Skeletal muscle tissue (tissue), 4 donors: ENCODE data around the gene DGKG. TPM values are rescaled to one million over a fixed set of nuclear protein-coding genes. Genes with fewer than 3 reads are reported as not detected.

Source experiments
- H3K27ac ChIP-seq: one replicate; pipeline ENCODE4 v1.7.0; 2013; ENCODE audit warnings: mild to moderate bottlenecking, low read depth, low read length, inconsistent platforms
- H3K27me3 ChIP-seq, 3 donors: one replicate each; pipeline ENCODE4 v1.7.0; 2013; ENCODE audit warnings: low read length in 3 of 3; ENCODE audit not compliant: control insufficient read depth in 3 of 3, insufficient read depth in 3 of 3
- H3K36me3 ChIP-seq, 3 donors: one replicate each; pipeline ENCODE4 v1.7.0; 2013; ENCODE audit warnings: low read length in 3 of 3; ENCODE audit not compliant: control insufficient read depth in 3 of 3, insufficient read depth in 3 of 3
- H3K4me1 ChIP-seq, 3 donors: one replicate each; pipeline ENCODE4 v1.7.0; 2013; ENCODE audit warnings: low read length in 3 of 3, mild to moderate bottlenecking in 3 of 3; ENCODE audit not compliant: control insufficient read depth in 3 of 3, insufficient read depth in 3 of 3
- H3K4me3 ChIP-seq, 3 donors: one replicate each; pipeline ENCODE4 v1.7.0; 2013; ENCODE audit warnings: low read length in 3 of 3
- H3K9ac ChIP-seq, 3 donors: one replicate each; pipeline ENCODE4 v1.7.0; 2013; ENCODE audit warnings: low read length in 3 of 3, mild to moderate bottlenecking in 3 of 3, moderate library complexity in 2 of 3, low read depth in 1 of 3
- H3K9me3 ChIP-seq, 3 donors: one replicate each; pipeline ENCODE4 v1.7.0; 2013; ENCODE audit warnings: low read length in 3 of 3; ENCODE audit not compliant: control insufficient read depth in 3 of 3
- total RNA-seq: library from RNA; depleted of rRNA; stranded (reverse); fragments of >200 nt; gene quantifications from one replicate; pipeline ENCODE4 v1.2.3, GENCODE V29; 2014
- donor health status: Osteomylitis.

The DGKG gene
- total RNA-seq, 1 donor from 2014 or later, result 2.6 TPM

DNA sequence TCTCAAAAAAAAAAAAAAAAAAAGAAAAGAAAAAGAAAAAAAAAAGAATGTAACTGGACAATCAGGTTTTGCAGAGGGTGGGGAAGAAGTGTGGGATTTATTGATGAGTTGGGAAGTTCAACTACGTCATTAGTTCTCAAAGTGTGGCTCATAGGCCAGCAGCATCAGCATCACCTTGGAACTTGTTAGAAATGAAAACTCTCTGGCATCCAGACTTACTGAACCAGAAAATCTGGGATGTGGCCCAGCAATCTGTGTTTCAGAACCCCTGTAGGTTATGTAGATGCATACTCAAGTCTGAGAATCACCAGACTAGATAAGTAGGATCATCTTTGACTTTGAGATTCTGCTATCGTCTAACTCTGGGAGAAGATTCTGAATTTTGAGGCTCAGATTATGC is 207.4 kb downstream of the DGKG start:
- H3K9me3 ChIP-seq, result no peaks in the 10 kb centered on the region
- H3K9ac ChIP-seq, result no peak overlapping the region
- no peaks in the 10 kb centered on the region for H3K27me3 ChIP-seq
- H3K27ac ChIP-seq, result no peak overlapping the region
- H3K36me3 ChIP-seq, result no peaks in the 10 kb centered on the region
- no peak overlapping the region for H3K4me3 ChIP-seq
- no peaks in the 10 kb centered on the region for H3K4me1 ChIP-seq

DNA sequence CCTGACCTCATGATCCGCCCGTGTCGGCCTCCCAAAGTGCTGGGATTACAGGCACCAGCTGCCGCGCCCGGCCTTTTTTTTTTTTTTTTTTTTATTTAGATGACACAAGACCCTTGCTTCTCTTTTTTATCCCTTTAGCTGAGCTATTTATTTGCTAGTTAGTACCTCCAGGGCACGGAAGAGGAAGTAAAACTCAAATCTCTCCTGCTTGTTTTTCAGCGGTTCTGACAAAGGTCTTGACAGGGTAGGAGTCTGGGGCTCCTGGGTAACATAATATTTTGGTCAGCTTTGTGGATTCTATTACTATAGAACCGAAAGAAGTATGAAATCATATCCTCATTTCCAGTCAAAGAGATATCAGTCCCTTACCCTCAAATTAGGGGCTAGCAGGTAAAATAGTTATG is 209.1 kb downstream of the DGKG start:
- Histone ChIP-seq H3K9me3 (no peaks in the 10 kb centered on the region), H3K9ac (no peak overlapping the region), H3K27me3 (no peaks in the 10 kb centered on the region), H3K4me3 (no peak overlapping the region), H3K27ac (peak overlapping the region; percentile 13), H3K36me3 (no peaks in the 10 kb centered on the region), H3K4me1 (no peaks in the 10 kb centered on the region)

DNA sequence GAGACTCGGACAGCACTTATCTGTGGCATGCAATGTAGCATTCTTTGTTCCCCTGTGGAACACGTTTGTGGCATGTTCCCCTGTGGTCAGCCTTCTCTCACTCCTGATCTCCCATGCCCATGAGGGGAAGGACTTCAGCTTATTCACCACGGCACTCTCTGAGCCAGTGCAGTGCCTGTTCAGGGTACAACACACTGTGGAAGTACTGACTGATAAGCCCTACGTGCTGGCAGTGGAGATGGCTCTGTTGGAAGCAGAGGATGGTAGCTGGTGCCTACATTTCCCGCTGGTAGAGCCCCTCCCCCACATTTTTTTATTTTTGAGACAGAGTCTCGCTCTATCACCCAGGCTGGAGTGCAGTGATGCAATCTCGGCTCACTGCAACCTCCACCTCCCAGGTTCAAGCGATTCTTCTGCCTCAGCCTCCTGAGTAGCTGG is 209.7 kb downstream of the DGKG start:
- H3K9me3 ChIP-seq, result no peaks in the 10 kb centered on the region
- no peak overlapping the region for H3K4me3 ChIP-seq
- H3K4me1 ChIP-seq, result no peaks in the 10 kb centered on the region
- H3K27ac ChIP-seq, result no peak overlapping the region
- H3K36me3 ChIP-seq, result no peaks in the 10 kb centered on the region
- no peak overlapping the region for H3K9ac ChIP-seq
- no peaks in the 10 kb centered on the region for H3K27me3 ChIP-seq

DNA sequence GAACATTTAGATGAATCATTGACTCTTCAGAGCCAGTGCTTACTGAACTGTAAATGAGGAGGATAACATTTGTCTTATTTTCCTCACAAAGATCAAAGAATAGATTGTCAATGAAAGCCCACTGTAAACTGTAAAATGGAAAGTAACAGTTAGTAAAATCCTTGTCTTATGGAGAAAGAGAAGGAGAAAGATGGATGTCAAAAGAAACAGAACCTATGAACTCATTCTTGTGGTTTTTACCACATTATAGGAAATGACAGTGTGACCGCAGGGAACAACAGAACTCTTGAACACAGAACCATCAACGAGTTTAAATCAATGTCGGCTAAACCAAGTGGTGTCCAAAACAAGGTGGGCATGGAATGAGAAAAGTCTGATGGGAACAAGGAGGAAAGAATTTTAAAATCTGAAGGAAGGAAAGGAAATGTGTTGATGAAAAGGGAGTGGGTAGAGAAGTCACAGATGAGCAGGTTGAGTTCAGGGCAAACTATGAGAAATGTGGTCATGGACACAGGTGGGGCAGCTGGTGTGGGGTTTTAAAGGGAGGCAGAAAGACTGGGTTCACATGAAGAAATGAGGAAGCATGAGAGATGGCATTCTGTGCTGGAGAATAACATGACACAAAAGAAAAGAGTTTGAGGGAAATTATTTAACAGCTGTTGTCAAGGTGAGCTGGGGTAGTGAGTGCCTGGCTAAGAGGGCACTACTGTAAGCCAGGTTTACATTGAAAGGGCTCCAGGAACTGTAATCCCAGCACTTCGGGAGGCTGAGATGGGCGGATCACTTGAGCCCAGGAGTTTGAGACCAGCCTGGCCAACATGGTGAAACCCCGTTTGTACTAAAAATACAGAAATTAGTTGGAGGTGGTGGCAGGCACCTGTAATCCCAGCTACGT is 210.7 kb downstream of the DGKG start:
- no peaks in the 10 kb centered on the region for H3K36me3 ChIP-seq
- no peaks in the 10 kb centered on the region for H3K9me3 ChIP-seq
- no peaks in the 10 kb centered on the region for H3K27me3 ChIP-seq
- no peak overlapping the region for H3K4me3 ChIP-seq
- no peak overlapping the region for H3K27ac ChIP-seq
- no peaks in the 10 kb centered on the region for H3K4me1 ChIP-seq
- H3K9ac ChIP-seq, result no peak overlapping the region

DNA sequence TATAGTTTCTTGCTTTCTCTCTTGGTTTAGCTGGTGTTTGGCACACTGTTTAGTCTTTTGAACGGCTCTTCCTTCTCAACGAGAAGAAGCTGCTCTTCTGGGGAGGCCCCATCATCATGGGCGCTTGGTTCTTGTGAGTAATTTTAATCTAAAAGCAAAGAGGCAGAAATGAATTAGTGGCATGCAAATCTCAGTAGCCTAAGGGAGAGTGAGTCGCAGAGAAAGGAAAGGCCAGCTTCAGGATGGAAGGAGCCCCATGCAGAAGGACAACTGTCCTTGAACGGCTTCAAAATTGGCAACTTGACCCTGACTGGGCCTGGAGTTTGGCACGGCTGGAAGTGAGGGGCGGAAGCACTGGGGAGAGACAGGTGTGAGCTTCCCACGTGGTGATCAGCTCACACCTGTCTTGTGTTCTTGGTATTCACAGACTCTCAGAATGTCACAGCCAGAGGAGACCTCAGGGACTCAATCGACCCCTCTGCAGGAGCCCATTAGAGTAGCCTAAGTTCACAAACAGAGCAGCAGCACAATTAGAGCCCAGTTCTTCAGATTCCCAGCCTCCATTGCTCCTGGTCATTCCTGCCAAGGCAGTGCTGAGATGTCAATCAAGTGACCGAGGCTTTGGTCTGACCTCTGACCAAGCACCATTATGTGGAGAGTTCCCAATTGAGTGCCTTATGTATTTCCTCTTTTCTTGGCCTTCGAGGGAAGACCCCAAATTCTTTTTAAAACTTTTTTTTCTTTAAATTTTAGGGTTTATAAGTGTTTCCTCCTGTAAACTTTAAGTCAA is 211.8 kb downstream of the DGKG start:
- H3K27me3 ChIP-seq, result no peaks in the 10 kb centered on the region
- no peak overlapping the region for H3K27ac ChIP-seq
- H3K4me3 ChIP-seq, result no peak overlapping the region
- H3K9ac ChIP-seq, result no peak overlapping the region
- H3K4me1 ChIP-seq, result no peaks in the 10 kb centered on the region
- no peaks in the 10 kb centered on the region for H3K36me3 ChIP-seq
- H3K9me3 ChIP-seq, result no peaks in the 10 kb centered on the region

DNA sequence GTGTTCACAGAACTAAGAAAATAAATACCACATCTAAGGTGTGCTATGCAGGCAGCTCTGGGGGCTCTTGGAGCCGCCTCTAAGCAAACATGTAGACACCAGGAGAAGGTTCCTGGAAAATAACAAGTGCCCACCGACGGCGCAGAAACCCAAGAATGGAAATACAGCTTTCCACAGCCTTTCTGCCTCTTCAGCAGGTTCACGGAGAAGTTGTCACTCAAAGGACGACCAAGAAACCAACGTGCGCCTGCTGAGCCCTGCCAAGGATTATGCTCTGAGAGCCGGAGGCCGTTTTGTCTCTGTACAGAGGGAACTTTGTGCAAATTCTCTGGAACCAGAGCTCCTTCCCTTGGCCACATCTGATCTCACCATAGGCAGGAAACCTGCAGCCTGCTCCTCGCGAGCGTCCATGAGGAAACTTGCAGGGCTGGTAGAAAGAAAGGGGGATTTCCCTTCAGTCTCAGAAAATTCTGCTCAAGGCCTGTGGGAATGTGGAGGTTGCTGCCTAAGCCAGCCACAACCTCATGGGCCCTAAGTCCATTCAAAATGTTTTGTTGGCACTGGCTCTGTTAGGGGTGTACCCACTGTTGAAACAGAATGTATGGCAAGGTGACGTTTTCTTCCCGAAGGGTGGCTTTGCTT is 212.6 kb downstream of the DGKG start:
- H3K4me3 ChIP-seq, result no peak overlapping the region
- H3K27me3 ChIP-seq, result no peaks in the 10 kb centered on the region
- H3K36me3 ChIP-seq, result no peaks in the 10 kb centered on the region
- H3K4me1 ChIP-seq, result no peaks in the 10 kb centered on the region
- no peaks in the 10 kb centered on the region for H3K9me3 ChIP-seq
- H3K27ac ChIP-seq, result no peak overlapping the region
- no peak overlapping the region for H3K9ac ChIP-seq

DNA sequence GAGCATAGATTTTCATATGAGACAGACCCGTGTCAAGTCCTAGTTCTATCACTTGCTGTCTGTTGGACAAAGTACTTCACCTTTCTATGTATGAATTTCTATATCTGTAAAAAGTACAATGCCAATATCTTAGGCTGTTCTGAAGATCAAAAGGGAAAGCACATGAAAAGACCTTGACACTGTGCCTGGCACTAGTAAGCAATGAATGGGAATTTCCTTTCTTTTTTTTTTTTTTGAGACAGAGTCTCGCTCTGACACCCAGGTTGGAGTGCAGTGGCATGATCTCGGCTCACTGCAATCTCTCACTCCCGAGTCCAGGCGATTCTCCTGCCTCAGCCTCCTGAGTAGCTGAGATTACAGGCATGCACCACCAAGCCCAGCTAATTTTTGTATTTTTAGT is 217.8 kb downstream of the DGKG start:
- H3K9ac ChIP-seq, result no peak overlapping the region
- H3K27ac ChIP-seq, result no peak overlapping the region
- no peaks in the 10 kb centered on the region for H3K4me1 ChIP-seq
- no peak overlapping the region for H3K4me3 ChIP-seq
- H3K27me3 ChIP-seq, result no peaks in the 10 kb centered on the region
- H3K36me3 ChIP-seq, result no peaks in the 10 kb centered on the region
- no peaks in the 10 kb centered on the region for H3K9me3 ChIP-seq

DNA sequence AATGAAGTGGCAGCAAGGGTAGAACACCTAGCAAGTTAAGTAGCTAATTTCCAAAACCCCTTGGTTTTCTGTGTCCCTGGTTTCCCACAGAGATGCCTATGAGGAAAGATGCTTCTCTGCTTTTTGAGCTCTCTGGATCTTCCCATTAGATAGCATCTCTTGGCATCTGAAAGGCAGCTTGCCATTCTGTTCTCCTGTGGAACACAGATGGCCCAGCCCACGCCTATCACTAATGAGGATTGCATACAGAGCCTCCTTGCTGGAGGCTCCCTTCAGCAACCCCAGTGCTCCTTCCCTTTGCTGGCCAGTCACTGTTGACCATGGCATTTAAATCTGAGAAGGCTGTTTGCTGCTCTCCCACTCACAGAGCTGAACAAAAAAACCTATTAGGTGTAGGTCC is 218.8 kb downstream of the DGKG start:
- no peak overlapping the region for H3K27ac ChIP-seq
- no peaks in the 10 kb centered on the region for H3K27me3 ChIP-seq
- H3K9me3 ChIP-seq, result no peaks in the 10 kb centered on the region
- no peak overlapping the region for H3K9ac ChIP-seq
- no peak overlapping the region for H3K4me3 ChIP-seq
- no peaks in the 10 kb centered on the region for H3K36me3 ChIP-seq
- H3K4me1 ChIP-seq, result no peaks in the 10 kb centered on the region

DNA sequence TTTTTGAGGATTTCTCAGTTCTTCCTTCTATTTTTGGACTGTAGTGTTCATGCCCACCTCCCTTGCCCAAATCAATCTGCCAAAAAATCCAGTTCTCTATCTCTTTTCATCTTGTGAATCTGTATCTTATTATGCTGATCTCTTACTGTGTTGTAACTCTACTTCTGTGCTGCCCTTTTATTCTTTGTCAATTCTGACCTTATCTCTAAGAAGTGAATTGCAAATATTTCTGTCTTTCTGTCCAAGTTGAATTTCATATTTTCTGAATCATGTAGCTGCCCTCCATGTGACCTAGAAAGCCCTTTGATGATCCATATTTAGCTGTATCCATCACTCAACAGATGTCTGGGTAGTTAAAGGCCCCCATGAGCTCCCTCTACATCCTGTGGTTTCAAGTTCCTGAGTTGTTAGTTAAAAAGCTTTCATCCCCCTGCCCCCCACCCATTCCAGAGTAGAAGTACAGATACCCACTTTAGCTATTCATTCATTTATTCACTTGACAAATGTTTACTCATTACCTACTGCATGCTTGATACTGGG is 219.6 kb downstream of the DGKG start:
- Histone ChIP-seq H3K9ac (no peak overlapping the region), H3K4me1 (no peaks in the 10 kb centered on the region)

More for the DNA sequence above, 219.6 kb downstream of the DGKG start:
- H3K4me3 ChIP-seq, result no peak overlapping the region
- H3K27me3 ChIP-seq, result no peaks in the 10 kb centered on the region
- H3K36me3 ChIP-seq, result no peaks in the 10 kb centered on the region
- no peaks in the 10 kb centered on the region for H3K9me3 ChIP-seq
- no peak overlapping the region for H3K27ac ChIP-seq
